GM21360 (cell line): ENCODE results near the gene SHANK2.

Source experiments
- ATAC-seq: cut with Tn5 transposase; IDR thresholded peaks from one replicate; pipeline ENCODE4 v1.9.1; 2021; ENCODE audit warnings: mild to moderate bottlenecking, moderate library complexity; ENCODE audit not compliant: unreplicated experiment

SHANK2 gene

GRCh38 chr11:71222318-71223080, 29.9 kb downstream of the SHANK2 start:
- ATAC-seq = no peak

GRCh38 chr11:71221821-71222220, 30.6 kb downstream of the SHANK2 start:
- ATAC-seq = no peak

- ATAC-seq = no peak
These were observed 31.2 kb downstream of the SHANK2 start for GRCh38 chr11:71221201-71221600.

- no peak for ATAC-seq
These were observed 33.4 kb downstream of the SHANK2 start for GRCh38 chr11:71218789-71219499.

- no peak for ATAC-seq
These were observed 36.9 kb downstream of the SHANK2 start for GRCh38 chr11:71215425-71215965.

- no peak for ATAC-seq
These were observed 37.6 kb downstream of the SHANK2 start for GRCh38 chr11:71214553-71215424.

- no peak for ATAC-seq
These were observed 38.5 kb downstream of the SHANK2 start for GRCh38 chr11:71213696-71214552.

GRCh38 chr11:71212871-71213559, 39.4 kb downstream of the SHANK2 start:
- ATAC-seq = no peak

GRCh38 chr11:71211631-71212030, 40.7 kb downstream of the SHANK2 start:
- ATAC-seq = no peak

- ATAC-seq = no peak
These were observed 41.5 kb downstream of the SHANK2 start for GRCh38 chr11:71210861-71211260.

- ATAC-seq = no peak
These were observed 42.7 kb downstream of the SHANK2 start for GRCh38 chr11:71209656-71210055.

GRCh38 chr11:71209181-71209580, 43.2 kb downstream of the SHANK2 start:
- no peak for ATAC-seq

- no peak for ATAC-seq
These were observed 44.2 kb downstream of the SHANK2 start for GRCh38 chr11:71208011-71208774.

- ATAC-seq = no peak
These were observed 44.8 kb downstream of the SHANK2 start for GRCh38 chr11:71207563-71207962.

- ATAC-seq = no peak
These were observed 46.2 kb downstream of the SHANK2 start for GRCh38 chr11:71206186-71206585.

GRCh38 chr11:71204748-71205664, 47.4 kb downstream of the SHANK2 start:
- ATAC-seq = no peak

GRCh38 chr11:71204294-71204693, 48.1 kb downstream of the SHANK2 start:
- ATAC-seq = no peak

- no peak for ATAC-seq
These were observed 48.7 kb downstream of the SHANK2 start for GRCh38 chr11:71203681-71204080.
